Endodermal cell (in vitro differentiated cells): ENCODE data around the gene ABCD3. TPM values are rescaled to one million over a fixed set of nuclear protein-coding genes. Genes with fewer than 3 reads are reported as not detected.

Source experiments
- DNase-seq: peaks from one replicate; pipeline ENCODE4 v3.0.0-alpha.2; 2017
- H3K27ac ChIP-seq: 2 replicates; pipeline ENCODE4 v1.5.1; 2013; ENCODE audit warnings: mild to moderate bottlenecking, low read depth, low read length, moderate library complexity
- H3K27me3 ChIP-seq: 2 replicates; pipeline ENCODE4 v1.6.1; 2013; ENCODE audit warnings: mild to moderate bottlenecking, low read length, moderate library complexity; ENCODE audit not compliant: insufficient read depth, control insufficient read depth, poor library complexity, severe bottlenecking
- H3K36me3 ChIP-seq: 2 replicates; pipeline ENCODE4 v1.7.0; 2013; ENCODE audit warnings: mild to moderate bottlenecking, low read length, moderate library complexity; ENCODE audit not compliant: control insufficient read depth, insufficient read depth
- H3K4me1 ChIP-seq: one replicate; pipeline ENCODE4 v1.7.0; 2013; ENCODE audit warnings: low read length; ENCODE audit not compliant: control insufficient read depth, insufficient read depth
- H3K4me3 ChIP-seq: 2 replicates; pipeline ENCODE4 v1.5.1; 2013; ENCODE audit warnings: mild to moderate bottlenecking, low read length, moderate library complexity
- H3K9ac ChIP-seq: 2 replicates; pipeline ENCODE4 v1.6.1; 2013; ENCODE audit warnings: mild to moderate bottlenecking, low read length, moderate library complexity; ENCODE audit not compliant: poor library complexity, severe bottlenecking; ENCODE audit errors: extremely low read depth
- H3K9me3 ChIP-seq: 2 replicates; pipeline ENCODE4 v1.6.1; 2013; ENCODE audit warnings: mild to moderate bottlenecking, low read length, moderate library complexity; ENCODE audit not compliant: control insufficient read depth
- H3K27ac Mint-ChIP-seq: 2 replicates; pipeline ENCODE4 v1.8.0; 2020; ENCODE audit warnings: mixed read lengths
- H3K27me3 Mint-ChIP-seq: 2 replicates; pipeline ENCODE4 v1.8.0; 2021; ENCODE audit warnings: mild to moderate bottlenecking, mixed read lengths; ENCODE audit not compliant: insufficient read depth
- H3K36me3 Mint-ChIP-seq: 2 replicates; pipeline ENCODE4 v1.8.0; 2020; ENCODE audit warnings: low read depth, mixed read lengths
- H3K4me1 Mint-ChIP-seq: 2 replicates; pipeline ENCODE4 v1.8.0; 2020; ENCODE audit warnings: mixed read lengths
- H3K4me3 Mint-ChIP-seq: 2 replicates; pipeline ENCODE4 v1.8.0; 2020; ENCODE audit warnings: mild to moderate bottlenecking, moderate library complexity, mixed read lengths
- H3K9me3 Mint-ChIP-seq: 2 replicates; pipeline ENCODE4 v1.8.0; 2020; ENCODE audit warnings: mild to moderate bottlenecking, mixed read lengths
- WGBS, 2 experiments: methylation state at CpG; one replicate each; pipeline versions ENCODE4 v1.1.5 to v1.1.7; 2013; ENCODE audit warnings: missing lambda C conversion rate in 2 of 2, mixed read lengths in 1 of 2; ENCODE audit not compliant: insufficient coverage in 1 of 2, insufficient read length in 1 of 2; 5-methylcytosine and 5-hydroxymethylcytosine counted together
- total RNA-seq, 2 donors: library from RNA; stranded (reverse); fragmentation: NEBNext Ultra II Directional in 1 of 2; extraction: Animal tissue kit (Norgen Biotek cat#: 25700) in 1 of 2; gene quantifications; 2 replicates in 1 of 2; 3 replicates in 1 of 2; pipeline ENCODE4 v1.2.1, GENCODE V29; 2021
- TF ChIP-seq, protein P1 (sequence below): fragments of 200-600 bp; sonication (generic); conservative IDR thresholded peaks from 2 replicates; pipeline ENCODE4 v1.5.0; 2021; ENCODE audit warnings: antibody characterized with exemption, mild to moderate bottlenecking

Gene ABCD3
- total RNA-seq, 2 donors from 2014 or later, result 28.1 to 33.3 TPM

DNA sequence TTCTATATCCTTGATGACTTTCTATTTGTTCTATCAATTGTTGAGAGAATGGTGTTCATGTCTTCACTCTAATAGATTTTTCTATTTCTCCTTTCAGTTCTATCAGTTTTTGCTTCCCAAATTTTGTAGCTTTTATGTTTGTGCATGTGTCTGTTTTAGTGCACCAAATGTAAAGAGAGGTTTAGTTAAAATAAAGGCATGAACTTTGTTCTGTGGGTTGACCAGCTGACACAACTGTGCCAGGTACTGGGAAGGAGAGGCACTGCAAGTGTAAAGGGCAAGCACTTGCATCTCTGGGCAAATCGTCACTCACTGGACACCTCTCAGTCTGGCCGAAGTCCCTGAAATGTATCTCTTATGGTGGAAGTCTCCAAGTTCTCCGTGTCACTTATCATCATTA, 38.6 kb upstream of the ABCD3 start:
- Mint-ChIP-seq H3K27ac (no peak overlapping the region), H3K27me3 (peaks cover 5% of the 10 kb centered on the region), H3K9me3 (no peaks in the 10 kb centered on the region), H3K4me1 (peaks cover 6% of the 10 kb centered on the region), H3K36me3 (no peaks in the 10 kb centered on the region), H3K4me3 (no peak overlapping the region)
- Histone ChIP-seq H3K4me3 (no peak overlapping the region), H3K27ac (no peak overlapping the region), H3K27me3 (no peaks in the 10 kb centered on the region), H3K36me3 (no peaks in the 10 kb centered on the region), H3K9ac (no peak overlapping the region), H3K4me1 (no peaks in the 10 kb centered on the region), H3K9me3 (no peaks in the 10 kb centered on the region)
- no peak for DNase-seq
- WGBS, 2 experiments, result 93 to 98% methylated on average over 3 of the region's 3 CpGs
- TF ChIP-seq, protein P1, sequence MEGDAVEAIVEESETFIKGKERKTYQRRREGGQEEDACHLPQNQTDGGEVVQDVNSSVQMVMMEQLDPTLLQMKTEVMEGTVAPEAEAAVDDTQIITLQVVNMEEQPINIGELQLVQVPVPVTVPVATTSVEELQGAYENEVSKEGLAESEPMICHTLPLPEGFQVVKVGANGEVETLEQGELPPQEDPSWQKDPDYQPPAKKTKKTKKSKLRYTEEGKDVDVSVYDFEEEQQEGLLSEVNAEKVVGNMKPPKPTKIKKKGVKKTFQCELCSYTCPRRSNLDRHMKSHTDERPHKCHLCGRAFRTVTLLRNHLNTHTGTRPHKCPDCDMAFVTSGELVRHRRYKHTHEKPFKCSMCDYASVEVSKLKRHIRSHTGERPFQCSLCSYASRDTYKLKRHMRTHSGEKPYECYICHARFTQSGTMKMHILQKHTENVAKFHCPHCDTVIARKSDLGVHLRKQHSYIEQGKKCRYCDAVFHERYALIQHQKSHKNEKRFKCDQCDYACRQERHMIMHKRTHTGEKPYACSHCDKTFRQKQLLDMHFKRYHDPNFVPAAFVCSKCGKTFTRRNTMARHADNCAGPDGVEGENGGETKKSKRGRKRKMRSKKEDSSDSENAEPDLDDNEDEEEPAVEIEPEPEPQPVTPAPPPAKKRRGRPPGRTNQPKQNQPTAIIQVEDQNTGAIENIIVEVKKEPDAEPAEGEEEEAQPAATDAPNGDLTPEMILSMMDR, result no peak

DNA sequence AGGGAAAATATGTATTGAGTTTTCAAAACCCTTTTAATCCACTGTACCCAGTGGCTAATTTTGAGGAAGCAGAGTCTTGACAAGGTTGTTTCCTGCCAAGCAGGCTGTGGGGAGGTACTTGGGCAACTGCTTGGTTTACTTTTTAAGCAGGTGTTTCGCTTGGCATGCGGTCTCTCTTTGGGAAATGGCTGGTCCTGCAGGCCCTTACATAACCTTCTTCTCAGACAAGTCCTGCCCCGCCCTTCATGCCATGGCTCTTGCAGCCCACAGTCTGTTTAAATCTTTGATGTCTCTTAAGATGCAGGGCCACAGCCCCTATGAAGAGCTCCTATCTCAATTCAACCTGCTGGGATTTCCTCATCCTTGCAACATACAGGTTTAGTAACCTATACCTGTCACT, 36.0 kb upstream of the ABCD3 start:
- no peaks in the 10 kb centered on the region for H3K36me3 Mint-ChIP-seq
- peaks cover 12% of the 10 kb centered on the region for H3K4me1 Mint-ChIP-seq
- no peaks in the 10 kb centered on the region for H3K9me3 ChIP-seq
- TF ChIP-seq, protein P1, result no peak
- no peak overlapping the region for H3K4me3 Mint-ChIP-seq
- no peaks in the 10 kb centered on the region for H3K4me1 ChIP-seq
- no peak for DNase-seq
- no peak overlapping the region for H3K4me3 ChIP-seq
- peaks cover 3% of the 10 kb centered on the region for H3K27me3 Mint-ChIP-seq
- no peak overlapping the region for H3K27ac ChIP-seq
- no peaks in the 10 kb centered on the region for H3K27me3 ChIP-seq
- no peaks in the 10 kb centered on the region for H3K36me3 ChIP-seq
- no peak overlapping the region for H3K9ac ChIP-seq
- no peak overlapping the region for H3K27ac Mint-ChIP-seq
- H3K9me3 Mint-ChIP-seq, result no peaks in the 10 kb centered on the region
- 90 to 95% methylated on average over 3 of the region's 3 CpGs for WGBS, 2 experiments

DNA sequence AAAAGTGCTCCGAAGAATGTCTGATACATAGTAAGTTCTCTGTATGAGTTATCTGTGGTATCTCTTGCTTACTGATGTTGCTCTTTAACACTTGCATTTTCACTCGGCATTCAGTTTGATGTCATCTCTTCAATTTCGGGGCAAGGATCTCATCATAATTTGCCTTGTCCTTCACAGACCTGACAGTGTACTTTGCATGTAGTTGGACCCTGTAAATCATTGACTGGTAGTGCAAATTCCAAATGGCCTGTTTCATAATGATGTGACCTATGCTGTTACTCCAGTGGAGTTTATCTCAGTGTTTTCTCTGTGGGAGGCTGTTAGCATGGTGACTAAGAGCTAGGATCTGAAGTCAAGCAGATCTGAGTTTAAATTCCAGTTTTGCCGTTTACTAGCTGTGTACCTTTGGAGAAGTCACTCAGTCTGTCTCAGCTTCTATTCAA, 34.2 kb upstream of the ABCD3 start:
- Histone ChIP-seq H3K27me3 (no peaks in the 10 kb centered on the region), H3K27ac (no peak overlapping the region), H3K4me1 (no peaks in the 10 kb centered on the region), H3K36me3 (no peaks in the 10 kb centered on the region), H3K9me3 (peaks cover 5% of the 10 kb centered on the region), H3K9ac (no peak overlapping the region), H3K4me3 (no peak overlapping the region)
- no peak for DNase-seq
- TF ChIP-seq, protein P1, result no peak
- Mint-ChIP-seq H3K27me3 (no peaks in the 10 kb centered on the region), H3K9me3 (peaks cover 12% of the 10 kb centered on the region), H3K4me3 (no peak overlapping the region), H3K27ac (no peak overlapping the region), H3K36me3 (no peaks in the 10 kb centered on the region), H3K4me1 (peaks cover 12% of the 10 kb centered on the region)
- 94 to 100% methylated on average over 2 to 4 of the region's 4 CpGs for WGBS, 2 experiments
